Adrenal gland (tissue), 5 donors: ENCODE results near the gene CLCNKB.

Experiments used
- POLR2A ChIP-seq, 2 donors: fragments of 450-650 bp; IDR thresholded peaks; one replicate each; pipeline ENCODE4 v1.6.1; 2017; ENCODE audit warnings: antibody characterized with exemption in 2 of 2, mild to moderate bottlenecking in 2 of 2, moderate library complexity in 1 of 2
- TF ChIP-seq, protein P1 (sequence below), 6 experiments: fragments of 450-650 bp in 4 of 6; fragments of 200-600 bp in 2 of 6; sonication (generic) in 1 of 6; IDR thresholded peaks; 1 replicate in 5 of 6; 2 replicates in 1 of 6; pipeline versions ENCODE4 v1.5.1 to v1.8.0; 2016 to 2021; ENCODE audit warnings: antibody characterized with exemption in 6 of 6, mild to moderate bottlenecking in 2 of 6, moderate library complexity in 1 of 6
- donor health status: DM: no; HTN: no; CAD: no.

DNA sequence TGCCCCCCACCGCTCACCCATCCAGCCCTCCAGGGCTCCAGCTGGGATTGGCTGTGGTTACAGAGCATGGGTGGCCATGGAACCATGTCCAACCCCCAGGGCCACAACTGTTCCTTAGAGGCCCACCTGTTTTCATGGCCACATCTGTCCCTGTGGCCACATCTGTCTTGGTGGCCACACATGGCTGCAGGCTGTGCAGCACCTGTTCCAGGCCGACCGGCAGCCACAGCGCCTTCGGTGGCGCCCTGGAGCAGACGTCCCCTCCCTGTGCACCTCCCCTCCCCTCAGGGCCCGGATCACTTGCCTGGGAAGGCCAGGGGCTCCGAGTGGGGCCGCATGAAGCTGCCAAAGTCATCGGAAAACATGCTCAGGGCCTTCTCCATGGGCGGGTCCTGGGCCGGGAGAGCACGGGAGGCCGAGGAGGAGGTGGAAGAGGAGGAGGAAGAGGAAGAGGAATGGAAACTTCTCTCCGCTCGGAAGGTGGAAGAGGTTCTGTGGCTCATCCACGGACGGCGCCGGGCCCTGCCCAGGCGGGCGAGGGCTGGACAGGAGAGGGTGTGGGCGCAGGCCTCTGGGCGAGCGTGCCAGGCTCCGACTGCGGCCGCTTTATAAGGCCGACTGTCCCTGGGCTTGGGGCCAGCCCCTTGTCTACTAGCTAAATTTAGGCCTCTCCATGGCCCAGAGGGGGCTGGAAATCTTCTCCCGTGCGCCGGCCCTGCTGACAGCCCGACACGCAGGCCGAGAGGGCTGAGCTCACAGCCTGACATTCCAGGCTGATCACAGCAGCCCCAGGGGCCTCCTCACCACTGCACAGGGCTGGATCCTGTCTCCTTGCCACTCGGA, 25.9 kb upstream of the CLCNKB start, which contains the start of gene HSPB7:
- TF ChIP-seq, protein P1, sequence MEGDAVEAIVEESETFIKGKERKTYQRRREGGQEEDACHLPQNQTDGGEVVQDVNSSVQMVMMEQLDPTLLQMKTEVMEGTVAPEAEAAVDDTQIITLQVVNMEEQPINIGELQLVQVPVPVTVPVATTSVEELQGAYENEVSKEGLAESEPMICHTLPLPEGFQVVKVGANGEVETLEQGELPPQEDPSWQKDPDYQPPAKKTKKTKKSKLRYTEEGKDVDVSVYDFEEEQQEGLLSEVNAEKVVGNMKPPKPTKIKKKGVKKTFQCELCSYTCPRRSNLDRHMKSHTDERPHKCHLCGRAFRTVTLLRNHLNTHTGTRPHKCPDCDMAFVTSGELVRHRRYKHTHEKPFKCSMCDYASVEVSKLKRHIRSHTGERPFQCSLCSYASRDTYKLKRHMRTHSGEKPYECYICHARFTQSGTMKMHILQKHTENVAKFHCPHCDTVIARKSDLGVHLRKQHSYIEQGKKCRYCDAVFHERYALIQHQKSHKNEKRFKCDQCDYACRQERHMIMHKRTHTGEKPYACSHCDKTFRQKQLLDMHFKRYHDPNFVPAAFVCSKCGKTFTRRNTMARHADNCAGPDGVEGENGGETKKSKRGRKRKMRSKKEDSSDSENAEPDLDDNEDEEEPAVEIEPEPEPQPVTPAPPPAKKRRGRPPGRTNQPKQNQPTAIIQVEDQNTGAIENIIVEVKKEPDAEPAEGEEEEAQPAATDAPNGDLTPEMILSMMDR (IDR thresholded peaks at IDR 0.05): peak in 2 of 6 experiments; percentile 4 to 16
- TF ChIP-seq POLR2A (IDR thresholded peaks at IDR 0.05): peak; percentile 86 to 96
